ENCODE measurements around the gene CCL13. TPM values are rescaled to one million over a fixed set of nuclear protein-coding genes. Genes with fewer than 3 reads are reported as not detected.
A peak's percentile ranks its signal among the peaks of the same experiment; 100 is the strongest.

The CCL13 gene
- total RNA-seq, 2 donors from 2014 or later = not detected

DNA sequence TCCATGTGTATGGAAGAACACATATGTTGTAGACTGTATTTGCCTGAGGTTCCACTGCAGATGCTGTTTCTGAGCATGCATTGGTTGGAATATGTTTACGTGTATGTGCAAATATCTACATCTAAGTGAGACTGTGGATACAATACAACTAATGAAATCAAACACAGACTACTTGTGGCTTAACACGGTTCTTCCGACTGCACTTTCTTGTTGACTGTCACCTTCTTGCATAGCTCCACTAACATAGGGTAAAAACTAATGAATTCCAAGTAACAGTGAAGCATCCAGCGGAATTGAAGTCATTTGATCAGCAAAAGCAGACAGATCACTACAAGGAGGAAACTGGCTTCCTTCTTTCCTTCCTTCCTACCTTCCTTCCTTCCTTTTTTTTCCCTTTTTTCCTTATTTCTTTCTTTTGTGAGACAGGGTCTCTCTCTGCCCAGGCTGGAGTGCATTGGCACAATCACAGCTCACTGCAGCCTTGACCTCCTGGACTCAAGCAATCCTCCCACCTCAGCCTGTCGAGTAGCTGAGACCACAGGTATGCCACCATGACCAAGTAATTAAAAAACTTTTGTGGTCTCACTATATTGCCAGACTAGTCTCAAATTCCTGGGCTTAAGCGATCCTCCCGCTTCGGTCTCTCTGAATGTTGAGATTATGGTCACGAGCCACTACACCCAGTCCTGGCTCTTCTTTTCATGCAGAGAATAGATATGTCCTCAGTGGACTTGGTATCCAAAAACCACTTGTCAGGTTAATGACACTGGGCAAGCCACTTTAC is 28.7 kb downstream of the CCL13 start:
- Mint-ChIP-seq H3K4me1 (peaks cover 7% of the 10 kb centered on the region), H3K27ac (no peak overlapping the region), H3K9me3 (no peaks in the 10 kb centered on the region), H3K36me3 (ENCODE audit: low read depth) (no peaks in the 10 kb centered on the region), H3K4me3 (no peak overlapping the region), H3K27me3 (peaks cover 36% of the 10 kb centered on the region)
- ATAC-seq (replicated peaks) = no peak

DNA sequence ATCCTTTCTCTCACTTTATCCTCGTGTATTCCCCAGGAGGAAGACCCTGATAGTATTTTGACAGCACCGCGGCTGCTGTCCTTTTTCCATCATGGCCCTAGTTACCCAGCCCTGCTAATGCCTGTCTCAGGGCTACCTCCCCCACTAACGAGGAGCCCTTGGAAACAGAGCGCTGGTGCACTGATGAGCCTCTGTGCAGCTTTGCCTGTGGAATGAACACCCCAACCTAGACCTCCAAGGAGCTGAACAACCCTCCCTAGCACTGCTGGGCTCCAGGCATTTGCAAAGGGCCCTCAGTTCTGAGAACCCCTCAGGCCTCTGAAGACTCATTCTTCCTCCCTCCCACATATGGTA is 30.0 kb downstream of the CCL13 start:
- H3K9me3 Mint-ChIP-seq = no peaks in the 10 kb centered on the region
- H3K4me3 Mint-ChIP-seq = no peak overlapping the region
- no peak for ATAC-seq (replicated peaks)
- peak overlapping the region; percentile 11 for H3K27ac Mint-ChIP-seq
- H3K4me1 Mint-ChIP-seq = peaks cover 7% of the 10 kb centered on the region
- H3K36me3 Mint-ChIP-seq (ENCODE audit: low read depth) = no peaks in the 10 kb centered on the region
- peaks cover 29% of the 10 kb centered on the region for H3K27me3 Mint-ChIP-seq

DNA sequence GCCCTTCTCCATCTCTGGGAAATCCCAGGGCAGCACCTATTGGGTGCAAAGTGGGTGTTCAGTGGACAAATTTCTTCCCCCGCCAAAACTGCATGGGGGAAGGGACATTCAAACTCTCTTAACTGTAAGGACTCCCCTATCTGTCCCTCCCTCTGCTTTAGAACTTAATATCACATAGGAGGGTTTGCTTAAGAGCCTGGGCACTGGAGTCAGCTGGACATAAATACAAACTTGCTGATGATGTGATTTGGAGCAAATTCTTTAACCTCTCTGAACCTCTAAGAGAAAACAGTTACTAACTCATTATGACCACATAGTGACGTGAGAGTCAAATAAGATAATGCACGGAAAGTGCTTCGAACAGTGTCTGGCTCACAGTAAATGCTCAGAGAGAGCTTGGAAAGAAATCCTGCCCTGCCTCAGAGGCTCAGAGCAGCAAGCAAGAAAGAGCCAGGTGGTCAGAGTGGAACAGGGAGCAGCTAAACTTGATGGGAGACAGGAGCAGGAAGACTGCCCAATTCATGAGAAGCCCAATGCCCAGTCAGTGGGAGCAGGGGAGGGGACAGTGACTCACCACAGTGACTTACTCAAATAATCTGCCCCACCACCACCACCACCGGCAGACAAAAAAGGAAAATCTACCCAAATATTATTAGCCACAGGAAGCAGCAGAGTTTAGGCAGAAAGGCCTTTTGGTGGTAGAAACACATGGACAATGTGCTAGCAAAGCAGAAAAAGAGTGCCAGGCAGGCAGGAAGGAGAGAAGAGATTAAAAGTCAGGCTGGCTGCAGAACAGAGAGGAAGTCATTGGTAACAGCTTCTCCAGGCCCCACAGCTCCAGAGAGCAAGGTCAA is 30.6 kb downstream of the CCL13 start:
- ATAC-seq (replicated peaks) = peak; percentile 14
- Mint-ChIP-seq H3K4me1 (peaks cover 7% of the 10 kb centered on the region), H3K27me3 (peaks cover 28% of the 10 kb centered on the region), H3K36me3 (ENCODE audit: low read depth) (no peaks in the 10 kb centered on the region), H3K9me3 (no peaks in the 10 kb centered on the region), H3K4me3 (no peak overlapping the region), H3K27ac (peak overlapping the region; percentile 11)

DNA sequence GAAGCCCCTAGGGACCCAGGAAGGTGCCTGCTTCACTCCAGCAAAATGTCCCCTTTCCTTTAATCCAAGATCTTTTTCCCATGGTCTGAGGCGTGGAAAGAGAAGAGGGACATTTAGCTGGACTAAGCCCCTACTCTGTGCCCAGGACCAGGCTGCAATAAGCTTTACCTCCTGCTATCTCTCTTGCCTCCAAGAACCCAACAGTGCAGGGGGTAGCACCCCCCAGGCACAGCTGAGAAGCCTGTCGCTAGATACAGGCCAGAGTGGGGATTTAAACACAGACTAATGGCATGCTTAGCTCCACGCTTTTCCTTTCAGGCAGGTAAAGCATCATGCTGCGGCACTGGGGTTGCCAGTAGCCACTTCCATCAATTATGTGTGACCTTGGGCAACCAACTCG is 31.3 kb downstream of the CCL13 start:
- no peaks in the 10 kb centered on the region for H3K9me3 Mint-ChIP-seq
- no peak overlapping the region for H3K4me3 Mint-ChIP-seq
- peaks cover 7% of the 10 kb centered on the region for H3K4me1 Mint-ChIP-seq
- no peaks in the 10 kb centered on the region for H3K36me3 Mint-ChIP-seq (ENCODE audit: low read depth)
- H3K27me3 Mint-ChIP-seq = peaks cover 28% of the 10 kb centered on the region
- ATAC-seq (replicated peaks) = no peak
- no peak overlapping the region for H3K27ac Mint-ChIP-seq

DNA sequence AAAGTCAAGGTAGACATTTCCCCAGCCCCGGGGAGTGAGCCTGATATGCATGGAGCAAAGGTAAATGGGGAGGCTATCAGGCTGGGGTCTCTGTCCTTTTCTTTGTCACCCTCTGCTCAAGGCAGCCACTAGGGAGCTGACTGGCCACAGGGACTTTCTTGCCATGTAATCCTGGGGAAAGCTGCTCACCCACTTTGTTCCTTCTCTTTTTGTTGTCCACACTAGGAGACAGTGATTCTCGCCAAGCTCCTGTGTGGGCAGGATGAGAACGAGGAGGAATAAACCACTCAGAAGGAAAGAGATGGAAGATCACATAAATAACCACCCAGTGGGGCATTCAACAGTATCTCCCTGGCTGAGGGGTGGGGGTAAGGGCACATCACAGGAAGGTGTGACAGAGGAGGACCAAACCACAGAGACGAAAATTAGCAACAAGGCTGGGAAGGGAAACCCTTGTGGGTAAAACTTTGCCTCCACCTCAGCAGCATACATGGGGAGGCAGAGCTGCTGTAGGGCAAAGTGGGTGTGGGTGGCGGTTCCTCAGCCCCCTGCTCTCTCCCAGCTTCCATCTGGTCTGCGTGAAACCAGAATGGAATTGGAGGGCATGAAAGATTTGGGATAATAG is 33.0 kb downstream of the CCL13 start:
- no peaks in the 10 kb centered on the region for H3K36me3 Mint-ChIP-seq (ENCODE audit: low read depth)
- peaks cover 7% of the 10 kb centered on the region for H3K4me1 Mint-ChIP-seq
- H3K27me3 Mint-ChIP-seq = peaks cover 28% of the 10 kb centered on the region
- no peaks in the 10 kb centered on the region for H3K9me3 Mint-ChIP-seq
- no peak overlapping the region for H3K27ac Mint-ChIP-seq
- ATAC-seq (replicated peaks) = peak; percentile 53
- no peak overlapping the region for H3K4me3 Mint-ChIP-seq

DNA sequence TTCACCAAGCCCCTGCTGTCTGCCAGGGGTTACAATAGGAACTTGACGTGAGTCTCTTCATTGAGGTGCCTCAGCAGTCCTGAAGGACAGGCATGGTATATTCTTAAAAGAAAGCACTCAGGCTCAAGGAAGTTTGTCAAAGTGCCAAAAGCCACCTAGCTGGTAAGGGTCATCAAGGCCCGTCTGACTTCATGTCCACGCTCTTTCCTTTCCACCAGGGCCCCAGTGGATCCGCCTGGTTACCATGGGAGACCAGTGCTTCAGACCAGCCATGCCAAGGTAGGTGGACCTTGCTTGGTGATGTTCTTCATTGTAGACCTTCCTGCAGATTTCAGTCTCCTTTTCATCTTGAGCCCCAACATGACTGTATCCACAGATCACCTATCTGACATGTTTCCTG is 34.4 kb downstream of the CCL13 start:
- no peak for ATAC-seq (replicated peaks)
- Mint-ChIP-seq H3K36me3 (ENCODE audit: low read depth) (no peaks in the 10 kb centered on the region), H3K27me3 (peaks cover 25% of the 10 kb centered on the region), H3K27ac (no peak overlapping the region), H3K4me1 (peaks cover 7% of the 10 kb centered on the region), H3K9me3 (no peaks in the 10 kb centered on the region), H3K4me3 (no peak overlapping the region)

DNA sequence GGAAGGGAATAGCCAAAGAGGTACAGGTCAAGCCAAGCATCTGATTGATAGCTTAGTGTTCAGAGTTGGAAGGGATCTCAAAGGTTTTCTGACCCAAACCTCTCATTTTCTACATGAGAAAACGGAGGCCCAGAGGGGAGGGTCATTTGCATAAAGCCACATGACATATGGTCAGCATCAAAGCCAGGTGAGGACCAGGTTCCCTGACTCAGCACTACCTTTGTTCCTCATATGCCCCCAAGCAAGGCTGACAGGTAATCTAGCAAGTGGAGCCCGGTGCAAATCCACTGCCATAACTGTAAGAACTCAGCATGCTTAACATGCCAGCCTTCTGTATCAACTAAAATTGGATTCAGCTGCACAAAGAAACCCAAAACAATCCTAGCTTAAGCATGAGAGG is 35.0 kb downstream of the CCL13 start:
- Mint-ChIP-seq H3K9me3 (no peaks in the 10 kb centered on the region), H3K4me1 (peaks cover 7% of the 10 kb centered on the region), H3K36me3 (ENCODE audit: low read depth) (no peaks in the 10 kb centered on the region), H3K27ac (no peak overlapping the region), H3K4me3 (no peak overlapping the region), H3K27me3 (peaks cover 20% of the 10 kb centered on the region)
- ATAC-seq (replicated peaks) = no peak

DNA sequence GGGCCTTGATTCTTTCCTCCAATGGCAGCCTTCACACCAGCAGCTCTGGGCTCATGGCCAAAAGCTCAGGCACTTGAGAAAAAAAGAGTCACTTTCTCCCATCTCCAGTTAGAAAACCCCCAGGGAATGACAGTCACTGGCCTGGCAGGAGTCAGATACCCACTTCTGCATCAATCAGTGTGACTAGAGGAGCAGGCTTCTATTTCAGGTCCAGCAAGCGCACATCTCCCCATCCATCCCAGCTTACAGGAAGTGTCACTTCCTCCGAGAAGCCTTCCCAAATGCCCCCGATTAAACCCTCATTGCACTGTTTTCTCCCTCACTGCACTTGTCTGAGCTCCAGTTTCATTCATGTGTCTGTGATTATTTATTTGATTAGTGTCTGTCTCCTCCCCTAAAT is 37.1 kb downstream of the CCL13 start:
- peaks cover 24% of the 10 kb centered on the region for H3K27me3 Mint-ChIP-seq
- no peaks in the 10 kb centered on the region for H3K36me3 Mint-ChIP-seq (ENCODE audit: low read depth)
- H3K4me1 Mint-ChIP-seq = no peaks in the 10 kb centered on the region
- H3K9me3 Mint-ChIP-seq = no peaks in the 10 kb centered on the region
- ATAC-seq (replicated peaks) = no peak
- H3K4me3 Mint-ChIP-seq = no peak overlapping the region
- no peak overlapping the region for H3K27ac Mint-ChIP-seq

DNA sequence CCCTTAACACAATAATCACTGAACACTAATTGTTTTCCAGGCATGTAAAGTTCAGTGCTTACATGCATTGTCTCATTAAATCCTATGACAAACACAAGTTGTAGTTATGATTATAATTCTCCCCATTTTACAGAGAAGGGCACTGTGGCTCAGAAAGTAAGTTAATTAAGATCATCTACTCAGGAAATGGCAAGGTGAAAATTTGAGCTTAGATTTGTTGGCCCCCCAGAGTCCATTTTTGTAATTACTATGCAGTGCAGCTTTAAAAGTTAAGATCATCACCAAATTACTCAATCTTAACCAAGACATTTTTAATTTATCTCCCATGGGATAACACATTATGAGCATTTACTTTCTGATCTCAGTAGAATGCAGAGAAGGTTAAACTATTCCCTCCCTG is 41.0 kb downstream of the CCL13 start:
- H3K4me3 Mint-ChIP-seq = no peak overlapping the region
- no peak overlapping the region for H3K27ac Mint-ChIP-seq
- H3K27me3 Mint-ChIP-seq = peaks cover 24% of the 10 kb centered on the region
- no peaks in the 10 kb centered on the region for H3K36me3 Mint-ChIP-seq (ENCODE audit: low read depth)
- ATAC-seq (replicated peaks) = no peak
- no peaks in the 10 kb centered on the region for H3K4me1 Mint-ChIP-seq
- no peaks in the 10 kb centered on the region for H3K9me3 Mint-ChIP-seq

DNA sequence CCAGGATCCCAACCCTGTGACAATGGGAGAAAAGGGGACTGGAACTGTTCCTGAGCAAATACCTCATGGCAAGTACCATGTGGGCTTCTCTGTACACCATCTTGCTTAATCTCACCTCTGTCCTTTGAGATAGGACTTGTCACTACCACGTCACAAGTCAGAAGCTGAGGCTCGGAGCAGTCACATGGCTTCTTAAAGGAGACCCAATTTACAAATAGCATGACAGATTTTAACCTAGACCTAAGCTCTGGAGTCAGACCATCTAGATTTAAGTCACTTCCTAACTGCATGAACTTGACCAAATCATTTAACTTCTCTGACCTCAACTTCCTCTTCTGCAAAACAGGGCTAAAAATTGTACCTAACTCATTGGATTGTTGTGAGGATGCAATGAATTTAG is 42.7 kb downstream of the CCL13 start:
- H3K4me1 Mint-ChIP-seq = no peaks in the 10 kb centered on the region
- H3K27ac Mint-ChIP-seq = no peak overlapping the region
- no peaks in the 10 kb centered on the region for H3K36me3 Mint-ChIP-seq (ENCODE audit: low read depth)
- ATAC-seq (replicated peaks) = no peak
- H3K9me3 Mint-ChIP-seq = no peaks in the 10 kb centered on the region
- peaks cover 22% of the 10 kb centered on the region for H3K27me3 Mint-ChIP-seq
- no peak overlapping the region for H3K4me3 Mint-ChIP-seq

DNA sequence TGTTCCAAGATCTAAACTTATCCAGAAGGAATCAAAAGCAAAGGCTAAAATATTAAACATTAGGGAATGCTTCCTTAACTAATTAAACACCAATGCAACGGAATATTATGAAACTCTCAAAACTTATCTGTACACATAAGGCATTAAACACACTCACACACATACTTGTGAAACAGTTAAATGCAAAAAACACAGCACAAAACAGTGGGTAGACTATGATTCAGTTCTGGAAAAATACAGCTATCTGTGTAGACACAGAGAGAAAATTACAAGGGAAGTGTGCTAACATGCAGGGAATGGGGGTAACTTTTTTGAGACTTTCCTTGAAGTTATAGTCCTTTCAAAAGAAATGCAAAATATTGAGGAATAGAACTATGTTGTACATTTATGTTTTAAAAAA is 43.4 kb downstream of the CCL13 start:
- Mint-ChIP-seq H3K4me3 (no peak overlapping the region), H3K27me3 (peaks cover 21% of the 10 kb centered on the region), H3K4me1 (no peaks in the 10 kb centered on the region), H3K27ac (no peak overlapping the region), H3K9me3 (no peaks in the 10 kb centered on the region), H3K36me3 (ENCODE audit: low read depth) (no peaks in the 10 kb centered on the region)
- no peak for ATAC-seq (replicated peaks)

DNA sequence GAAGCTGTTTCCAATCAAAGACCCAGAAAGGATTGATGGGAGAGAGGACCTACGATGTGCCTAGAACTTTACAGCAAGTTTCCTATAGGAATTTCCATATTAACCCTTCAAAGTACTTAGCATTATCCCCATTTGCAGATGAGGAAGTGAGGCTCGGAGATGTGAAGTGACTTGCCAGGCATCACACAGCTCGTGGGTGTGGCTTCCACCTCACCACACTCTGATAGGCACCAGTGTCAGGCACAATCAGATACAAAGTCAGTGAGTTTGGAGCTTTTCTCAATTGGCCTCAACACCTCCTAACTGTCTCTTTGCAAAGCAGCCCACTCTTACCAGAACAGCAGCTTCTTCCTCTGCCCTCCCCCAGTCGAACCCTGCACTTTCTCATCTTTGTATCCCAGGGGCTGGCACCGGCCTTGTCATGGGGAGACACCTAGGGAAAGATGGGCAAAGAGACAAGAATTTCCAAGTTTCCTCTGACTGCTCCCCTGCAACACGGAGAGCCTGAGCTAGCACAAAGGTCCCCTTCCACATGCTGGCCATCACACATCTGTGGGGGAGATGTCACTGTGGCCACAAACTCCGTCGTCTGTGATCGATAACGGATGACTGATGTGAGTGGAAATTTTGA is 44.1 kb downstream of the CCL13 start:
- no peaks in the 10 kb centered on the region for H3K4me1 Mint-ChIP-seq
- H3K36me3 Mint-ChIP-seq (ENCODE audit: low read depth) = no peaks in the 10 kb centered on the region
- no peak overlapping the region for H3K27ac Mint-ChIP-seq
- H3K4me3 Mint-ChIP-seq = no peak overlapping the region
- H3K9me3 Mint-ChIP-seq = no peaks in the 10 kb centered on the region
- H3K27me3 Mint-ChIP-seq = peaks cover 18% of the 10 kb centered on the region
- ATAC-seq (replicated peaks) = no peak

DNA sequence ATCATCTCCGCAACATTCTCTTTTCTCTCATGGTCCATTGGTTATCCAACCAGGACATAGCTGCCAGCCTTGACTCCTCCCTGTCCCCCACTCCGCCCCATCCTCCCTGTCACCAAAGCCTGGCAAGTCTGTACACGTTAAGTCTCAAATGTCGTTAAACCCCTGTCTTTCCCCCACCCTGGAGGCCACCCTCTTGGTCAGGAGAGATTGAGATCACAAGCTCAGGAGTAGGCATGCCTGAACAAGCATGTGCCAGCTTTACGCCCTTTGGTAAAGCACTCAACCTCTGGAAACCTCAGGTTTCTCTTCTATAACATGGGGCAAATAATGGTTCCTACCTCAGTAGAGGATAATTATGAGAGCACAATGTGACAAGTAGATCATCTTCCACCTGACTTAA is 44.9 kb downstream of the CCL13 start:
- Mint-ChIP-seq H3K9me3 (no peaks in the 10 kb centered on the region), H3K36me3 (ENCODE audit: low read depth) (no peaks in the 10 kb centered on the region), H3K27ac (no peak overlapping the region), H3K27me3 (peaks cover 17% of the 10 kb centered on the region), H3K4me3 (no peak overlapping the region), H3K4me1 (no peaks in the 10 kb centered on the region)
- no peak for ATAC-seq (replicated peaks)

DNA sequence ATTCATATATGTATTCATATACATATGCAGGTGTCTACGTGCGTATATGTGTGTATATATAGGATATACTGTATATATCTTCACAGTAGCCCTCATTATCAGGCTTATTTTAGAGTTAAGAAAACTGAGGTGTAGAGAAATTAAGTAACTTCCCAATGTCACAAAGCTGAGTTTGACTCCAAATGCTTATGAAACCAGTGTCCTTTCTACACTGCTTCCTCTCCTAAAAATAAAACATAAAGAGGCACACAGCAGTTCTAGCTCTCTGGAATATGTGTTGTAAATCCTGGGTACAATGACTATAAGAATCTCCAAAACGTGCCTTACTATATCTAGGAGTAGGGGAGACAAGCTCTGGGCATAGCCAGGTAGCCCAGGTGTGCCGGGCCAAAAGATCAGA is 46.7 kb downstream of the CCL13 start:
- H3K4me3 Mint-ChIP-seq = no peak overlapping the region
- peaks cover 19% of the 10 kb centered on the region for H3K27me3 Mint-ChIP-seq
- ATAC-seq (replicated peaks) = no peak
- H3K27ac Mint-ChIP-seq = no peak overlapping the region
- H3K36me3 Mint-ChIP-seq (ENCODE audit: low read depth) = no peaks in the 10 kb centered on the region
- H3K4me1 Mint-ChIP-seq = no peaks in the 10 kb centered on the region
- H3K9me3 Mint-ChIP-seq = no peaks in the 10 kb centered on the region
